SK-N-MC (cell line): ENCODE measurements around the gene BMP8B.

Experiments
- DNase-seq: peaks from one replicate; pipeline ENCODE4 v3.0.0-alpha.2; 2011; ENCODE audit warnings: low read depth, low spot score
- H3K27ac ChIP-seq: fragments of 200-600 bp; sonication (generic); 2 replicates; pipeline ENCODE4 v1.5.1; 2016; ENCODE audit warnings: mixed run types
- H3K36me3 ChIP-seq: fragments of 200-600 bp; sonication (generic); 2 replicates; pipeline ENCODE4 v1.6.1; 2017; ENCODE audit warnings: antibody characterized with exemption, low read length, mixed read lengths; ENCODE audit not compliant: insufficient read depth
- H3K4me3 ChIP-seq: fragments of 200-600 bp; sonication (generic); 2 replicates; pipeline ENCODE4 v1.5.1; 2016
- H3K9ac ChIP-seq: fragments of 200-600 bp; sonication (generic); 2 replicates; pipeline ENCODE4 v1.8.0; 2017; ENCODE audit warnings: mixed run types, mixed read lengths; ENCODE audit not compliant: insufficient read length
- H3K9me3 ChIP-seq: fragments of 200-600 bp; sonication (generic); 2 replicates; pipeline ENCODE4 v1.6.1; 2017; ENCODE audit warnings: low read depth, mild to moderate bottlenecking, antibody characterized with exemption, low read length, moderate library complexity, mixed read lengths
- EZH2 ChIP-seq: fragments of 200-600 bp; sonication (generic); IDR thresholded peaks from one replicate; pipeline ENCODE4 v1.6.1; 2017; ENCODE audit warnings: antibody characterized with exemption
- FOXP2 ChIP-seq: optimal IDR thresholded peaks from 2 replicates; pipeline ENCODE3; 2011; ENCODE audit warnings: mild to moderate bottlenecking, moderate library complexity; ENCODE audit not compliant: insufficient read depth; ENCODE audit errors: extremely low read length, control extremely low read depth
- POLR2AphosphoS5 ChIP-seq: IDR thresholded peaks from 2 replicates; pipeline ENCODE4 v1.6.1; 2012; ENCODE audit warnings: mild to moderate bottlenecking, low read depth, low read length, borderline replicate concordance

The BMP8B gene, protein sequence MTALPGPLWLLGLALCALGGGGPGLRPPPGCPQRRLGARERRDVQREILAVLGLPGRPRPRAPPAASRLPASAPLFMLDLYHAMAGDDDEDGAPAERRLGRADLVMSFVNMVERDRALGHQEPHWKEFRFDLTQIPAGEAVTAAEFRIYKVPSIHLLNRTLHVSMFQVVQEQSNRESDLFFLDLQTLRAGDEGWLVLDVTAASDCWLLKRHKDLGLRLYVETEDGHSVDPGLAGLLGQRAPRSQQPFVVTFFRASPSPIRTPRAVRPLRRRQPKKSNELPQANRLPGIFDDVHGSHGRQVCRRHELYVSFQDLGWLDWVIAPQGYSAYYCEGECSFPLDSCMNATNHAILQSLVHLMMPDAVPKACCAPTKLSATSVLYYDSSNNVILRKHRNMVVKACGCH

DNA sequence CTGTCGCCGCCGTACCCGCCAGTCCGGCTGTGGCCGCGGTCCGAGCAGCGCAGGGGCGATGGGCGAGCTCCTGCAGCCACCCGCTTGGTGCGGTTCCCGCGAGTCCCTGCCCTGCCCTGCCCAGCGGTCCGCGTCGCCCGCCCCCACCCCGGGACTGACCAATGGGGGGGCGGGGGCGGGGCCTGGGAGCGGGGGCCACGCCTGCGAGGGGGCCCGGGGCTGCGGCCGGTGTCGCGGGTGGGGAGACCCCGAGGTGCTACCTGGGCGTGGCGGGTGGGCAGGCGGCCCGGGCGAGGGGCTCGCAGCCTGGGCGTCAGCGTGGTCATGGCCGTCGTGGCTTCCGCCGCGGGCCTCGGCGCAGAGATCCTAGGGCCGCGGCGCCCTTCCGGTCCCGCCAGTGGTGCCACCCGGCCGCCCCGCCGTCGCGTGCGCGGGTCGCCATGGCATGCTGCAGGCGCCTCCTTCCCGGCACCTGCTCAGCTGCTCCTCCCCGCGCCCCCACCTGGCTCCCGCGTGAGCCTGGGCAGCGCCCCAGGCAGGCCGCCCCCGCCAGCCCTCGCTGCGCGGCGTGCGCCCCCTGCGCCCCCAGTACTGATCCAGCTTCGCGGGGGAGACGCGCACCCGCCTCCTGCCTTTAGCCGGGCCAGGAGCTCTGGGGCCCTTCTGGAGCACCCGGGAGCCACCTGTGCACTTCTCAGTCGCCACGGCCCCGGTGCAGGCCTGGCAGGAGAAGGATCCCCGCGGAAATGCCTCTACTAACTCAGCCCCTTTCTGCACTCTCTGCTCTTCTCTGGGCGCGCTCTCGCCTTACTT lies at the start of gene BMP8B:
Gene BMP8B, minus strand, starts transcription at position 108 of the 813 bp plus-strand sequence. CDS start 380 bp downstream, outside the sequence.
- H3K9ac ChIP-seq, result no peak within 1 kb of the TSS
- peak within 1 kb of the TSS; percentile 73 for H3K4me3 ChIP-seq
- H3K36me3 ChIP-seq, result no peaks in the 10 kb centered on the region
- H3K27ac ChIP-seq, result no peak within 1 kb of the TSS
- no peaks in the 10 kb centered on the region for H3K9me3 ChIP-seq
- TF ChIP-seq POLR2AphosphoS5 (no peak), FOXP2 (no peak), EZH2 (no peak)
- DNase-seq, result no peak

DNA sequence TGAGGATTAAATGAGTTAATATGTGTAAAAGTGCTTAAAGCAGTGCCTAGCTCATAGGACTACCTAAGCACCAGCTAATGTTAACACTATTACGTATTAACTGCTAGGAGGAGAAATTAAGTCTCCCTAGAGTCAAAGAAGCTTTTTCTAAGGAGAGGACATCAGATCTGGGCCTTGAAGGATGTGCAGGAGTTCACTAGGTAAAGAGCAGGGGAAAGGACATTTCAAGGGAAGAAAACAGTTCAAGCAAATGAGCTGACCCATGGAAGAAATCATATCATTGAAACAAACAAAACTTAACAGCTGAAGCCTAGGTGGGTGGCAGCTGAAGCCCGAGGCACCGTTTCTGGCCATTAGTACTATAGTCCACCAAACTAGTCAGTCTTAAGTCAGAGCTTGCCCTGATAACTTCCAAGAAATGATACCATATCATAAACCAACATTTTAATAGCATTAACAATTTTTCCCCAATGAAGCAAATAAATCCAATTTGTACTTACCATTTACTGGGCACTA lies 48.0 kb upstream of the BMP8B start:
- Histone ChIP-seq H3K36me3 (peaks cover 42% of the 10 kb centered on the region), H3K4me3 (no peak overlapping the region), H3K27ac (no peak overlapping the region), H3K9me3 (no peaks in the 10 kb centered on the region), H3K9ac (no peak overlapping the region)
- no peak for DNase-seq
- no peak for TF ChIP-seq EZH2
- no peak for TF ChIP-seq FOXP2
- no peak for TF ChIP-seq POLR2AphosphoS5

DNA sequence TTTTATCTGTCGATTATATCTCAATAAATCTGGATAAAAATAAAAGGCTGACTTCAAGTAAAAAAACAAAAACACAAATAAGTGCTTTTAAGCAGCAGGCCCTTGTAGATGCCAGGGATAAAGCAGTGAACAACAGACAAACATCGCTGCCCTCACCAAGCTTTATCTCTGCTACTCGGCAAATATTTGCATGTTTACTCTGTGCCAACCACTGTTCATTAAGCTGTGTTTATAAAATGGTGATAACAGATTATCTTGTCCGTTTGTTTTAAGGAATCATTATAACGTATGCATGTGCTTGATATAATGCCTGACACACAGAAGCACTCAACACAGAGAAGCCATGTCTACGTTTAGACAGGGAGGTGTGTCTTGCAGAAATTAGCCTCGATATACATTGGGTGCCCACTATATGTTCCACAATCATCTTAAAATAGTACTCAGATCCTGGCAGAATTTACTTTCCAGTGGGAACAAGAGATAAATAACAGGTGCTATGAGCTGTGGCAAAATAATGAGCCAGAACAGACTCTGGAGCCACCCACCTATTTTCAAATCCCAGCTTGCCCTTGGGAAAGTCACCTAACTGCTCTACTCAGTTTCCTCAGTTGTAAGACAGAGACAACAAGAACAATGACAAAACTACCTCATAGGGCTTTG lies 47.4 kb upstream of the BMP8B start:
- Histone ChIP-seq H3K9me3 (no peaks in the 10 kb centered on the region), H3K27ac (no peak overlapping the region), H3K36me3 (peaks cover 37% of the 10 kb centered on the region), H3K4me3 (no peak overlapping the region), H3K9ac (no peak overlapping the region)
- TF ChIP-seq POLR2AphosphoS5, result no peak
- DNase-seq, result no peak

DNA sequence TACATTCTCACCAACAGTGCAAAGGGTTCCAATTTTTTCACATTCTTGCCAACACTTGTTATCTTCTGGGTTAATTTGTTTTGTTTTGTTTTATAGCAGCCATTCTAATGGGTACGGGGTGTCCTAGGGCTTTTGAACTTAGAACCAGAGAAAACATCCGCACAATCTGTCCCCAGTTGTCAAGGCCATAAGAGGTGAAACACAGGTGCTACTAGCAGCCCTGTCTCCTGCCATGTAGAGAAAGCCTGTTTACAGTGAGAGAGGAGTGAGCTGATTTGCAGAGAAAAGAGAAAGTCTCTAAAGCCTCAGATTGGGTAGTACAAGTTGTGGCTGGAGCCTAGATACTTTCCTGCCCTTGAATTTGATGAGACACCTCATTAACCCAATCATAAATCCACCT lies 46.4 kb upstream of the BMP8B start:
- TF ChIP-seq EZH2, result no peak
- TF ChIP-seq POLR2AphosphoS5, result no peak
- no peak for TF ChIP-seq FOXP2
- no peak for DNase-seq
- Histone ChIP-seq H3K9me3 (no peaks in the 10 kb centered on the region), H3K9ac (no peak overlapping the region), H3K27ac (no peak overlapping the region), H3K36me3 (peaks cover 28% of the 10 kb centered on the region), H3K4me3 (no peak overlapping the region)

DNA sequence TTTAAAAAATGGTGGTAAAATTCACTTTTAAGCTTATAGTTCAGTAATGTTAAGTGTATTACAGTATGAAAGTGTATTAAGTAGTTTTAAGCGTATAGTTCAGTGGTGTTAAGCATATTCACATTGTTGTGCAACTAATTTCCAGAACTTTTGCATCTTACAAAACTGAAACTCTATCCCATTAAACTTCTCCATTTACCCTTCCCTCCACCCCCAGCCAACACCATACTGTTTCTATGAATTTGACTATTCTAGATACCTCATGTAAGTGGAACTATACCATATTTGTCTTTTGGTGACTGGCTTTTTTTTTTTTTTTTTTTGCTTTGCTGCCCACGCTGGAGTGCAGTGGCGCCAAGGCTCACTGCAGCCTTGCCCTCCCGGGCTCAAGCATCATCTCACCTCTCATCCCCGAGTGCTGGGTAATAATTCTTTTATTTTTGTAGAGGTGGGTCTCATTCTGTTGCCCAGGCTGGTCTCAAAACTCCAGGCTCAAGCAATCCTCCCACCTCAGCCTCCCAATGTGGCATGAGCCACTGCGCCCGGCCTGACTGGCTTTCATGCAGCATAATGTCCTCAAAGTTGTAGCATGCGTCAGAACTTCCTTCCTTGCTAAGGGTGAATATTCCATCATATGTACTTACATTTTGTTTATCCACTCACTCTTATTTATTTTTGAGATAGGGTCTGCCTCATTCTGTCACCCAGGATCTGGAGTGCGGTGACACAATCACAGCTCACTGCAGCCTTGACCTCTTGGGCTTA lies 45.1 kb upstream of the BMP8B start:
- H3K9ac ChIP-seq, result no peak overlapping the region
- no peak for TF ChIP-seq FOXP2
- no peak for TF ChIP-seq EZH2
- no peak for TF ChIP-seq POLR2AphosphoS5
- no peak for DNase-seq
- no peak overlapping the region for H3K4me3 ChIP-seq
- no peaks in the 10 kb centered on the region for H3K9me3 ChIP-seq
- peaks cover 15% of the 10 kb centered on the region for H3K36me3 ChIP-seq
- H3K27ac ChIP-seq, result no peak overlapping the region

DNA sequence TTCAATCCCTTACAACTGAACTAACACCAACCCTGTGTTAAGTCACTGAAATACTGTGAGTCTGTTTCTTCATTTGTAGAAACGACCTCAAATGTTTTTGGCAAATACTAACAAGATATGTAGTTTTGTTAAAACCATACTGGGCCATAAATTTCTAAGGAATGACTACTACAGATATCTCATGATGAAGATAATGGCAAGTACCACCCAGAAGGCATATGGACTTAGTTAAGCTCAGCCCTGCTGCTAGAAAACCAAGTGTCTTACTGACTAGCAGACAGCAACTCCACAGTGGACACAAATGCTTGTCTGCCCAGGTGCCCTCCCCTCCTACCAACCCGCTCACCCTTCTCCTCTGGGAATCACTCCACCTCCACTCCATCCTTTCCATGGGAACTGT lies 44.5 kb upstream of the BMP8B start:
- Histone ChIP-seq H3K4me3 (no peak overlapping the region), H3K9me3 (no peaks in the 10 kb centered on the region), H3K27ac (no peak overlapping the region), H3K9ac (no peak overlapping the region), H3K36me3 (peaks cover 8% of the 10 kb centered on the region; the same call in 1 of the 2 replicates)
- DNase-seq, result no peak
- TF ChIP-seq FOXP2, result no peak
- TF ChIP-seq POLR2AphosphoS5, result no peak
- no peak for TF ChIP-seq EZH2

DNA sequence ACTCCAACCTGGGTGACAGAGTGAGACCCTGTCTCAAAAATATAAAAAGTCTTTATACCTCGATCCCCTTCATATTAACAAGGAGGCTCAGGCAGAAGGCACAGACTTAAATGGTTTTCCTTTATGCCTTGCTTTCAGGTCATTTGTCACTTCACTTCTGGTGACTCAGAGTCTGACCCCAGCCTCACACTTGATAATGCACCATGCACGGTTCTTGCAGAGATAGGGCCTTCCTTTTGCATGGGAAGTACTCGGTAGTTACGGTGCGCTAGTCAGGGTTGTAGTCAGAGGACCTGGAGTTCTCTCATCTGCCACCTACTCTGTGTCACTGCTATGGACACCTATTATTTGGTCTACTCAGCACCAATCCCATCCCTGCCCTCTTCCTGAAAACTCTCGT lies 43.6 kb upstream of the BMP8B start:
- peaks cover under 1% of the 10 kb centered on the region; the same call in 1 of the 2 replicates for H3K36me3 ChIP-seq
- TF ChIP-seq POLR2AphosphoS5 (0 out of 2 replicates have a peak, but pooled peaks have one; percentile 18), EZH2 (no peak)
- DNase-seq, result no peak
- no peak overlapping the region for H3K4me3 ChIP-seq
- no peak overlapping the region for H3K9ac ChIP-seq
- no peaks in the 10 kb centered on the region for H3K9me3 ChIP-seq
- H3K27ac ChIP-seq, result no peak overlapping the region
